B cell (primary cell): ENCODE measurements around the gene NBAS. TPM values are rescaled to one million over a fixed set of nuclear protein-coding genes. Genes with fewer than 3 reads are reported as not detected.

Source experiments
- ATAC-seq: fragments of 200-7000 bp; cut with Tn5 transposase; one replicate; pipeline ENCODE4 v1.10.0; 2021; ENCODE audit warnings: low read depth, mild to moderate bottlenecking, moderate number of reproducible peaks, moderate library complexity
- CTCF ChIA-PET: fragments of 350-600 bp; sonication (Branson Sonifier 250); formaldehyde crosslinking; loops from one replicate; lab custom pipeline; 2021; ENCODE audit warnings: antibody characterized with exemption, inconsistent platforms; lab: Charles Lee
- POLR2A ChIA-PET: fragments of 350-600 bp; sonication (Branson Sonifier 250); formaldehyde crosslinking; loops from one replicate; lab custom pipeline; 2021; ENCODE audit warnings: antibody characterized with exemption; lab: Charles Lee
- DNase-seq: peaks from one replicate; pipeline ENCODE4 v3.0.0; 2013
- H2AFZ ChIP-seq: 2 replicates; pipeline ENCODE4 v1.6.1; 2012; ENCODE audit warnings: mild to moderate bottlenecking, low read depth, low read length; ENCODE audit not compliant: insufficient read depth, poor library complexity, severe bottlenecking
- H3K27ac ChIP-seq, 2 donors: 1 replicate in 1 of 2; 2 replicates in 1 of 2; pipeline ENCODE4 v1.5.1; 2012 to 2013; ENCODE audit warnings: low read length in 2 of 2, mild to moderate bottlenecking in 2 of 2, moderate library complexity in 1 of 2
- H3K27me3 ChIP-seq, 4 experiments: fragments of 200-600 bp in 1 of 4; sonication (generic) in 1 of 4; replicated peaks in 1 of 4; 1 replicate in 2 of 4; 2 replicates in 2 of 4; pipeline versions ENCODE4 v1.6.1 to v1.7.0; 2013 to 2016; ENCODE audit warnings: low read length in 3 of 4, mild to moderate bottlenecking in 2 of 4, mixed read lengths in 1 of 4, moderate library complexity in 1 of 4; ENCODE audit not compliant: insufficient read depth in 4 of 4, control insufficient read depth in 3 of 4; ENCODE audit errors: control extremely low read depth in 1 of 4
- H3K36me3 ChIP-seq, 2 experiments: replicated peaks in 1 of 2; 1 replicate in 1 of 2; 2 replicates in 1 of 2; pipeline versions ENCODE4 v1.6.1 to v1.7.1; 2013; ENCODE audit warnings: low read length in 1 of 2; ENCODE audit not compliant: insufficient read depth in 2 of 2, control insufficient read depth in 1 of 2; ENCODE audit errors: control extremely low read depth in 1 of 2, extremely low read depth in 1 of 2
- H3K4me1 ChIP-seq, 2 donors: fragments of 200-600 bp in 1 of 2; sonication (generic) in 1 of 2; 1 replicate in 1 of 2; 2 replicates in 1 of 2; pipeline versions ENCODE4 v1.5.1 to v1.6.1; 2013 to 2017; ENCODE audit warnings: low read length in 2 of 2; ENCODE audit not compliant: control insufficient read depth in 2 of 2, insufficient read depth in 2 of 2
- H3K4me2 ChIP-seq: replicated peaks from 2 replicates; pipeline ENCODE3; 2012; ENCODE audit warnings: mild to moderate bottlenecking, low read depth, low read length; ENCODE audit not compliant: poor library complexity, severe bottlenecking
- H3K4me3 ChIP-seq, 5 experiments: fragments of 200-600 bp in 1 of 5; sonication (generic) in 1 of 5; 1 replicate in 3 of 5; 2 replicates in 2 of 5; pipeline versions ENCODE4 v1.5.1 to v1.7.0; 2011 to 2016; ENCODE audit warnings: low read length in 4 of 5, mild to moderate bottlenecking in 4 of 5, low read depth in 2 of 5, control low read depth in 1 of 5, moderate library complexity in 1 of 5; ENCODE audit not compliant: insufficient read depth in 1 of 5; ENCODE audit errors: control extremely low read depth in 1 of 5, extremely low read depth in 1 of 5
- H3K79me2 ChIP-seq: fragments of 200-600 bp; sonication (generic); one replicate; pipeline ENCODE4 v1.6.0; 2016; ENCODE audit warnings: low read length; ENCODE audit not compliant: control insufficient read depth, insufficient read depth
- H3K9ac ChIP-seq: fragments of 200-600 bp; sonication (generic); 2 replicates; pipeline ENCODE4 v1.6.1; 2017; ENCODE audit warnings: mild to moderate bottlenecking, low read length, moderate library complexity
- H3K9me3 ChIP-seq, 3 donors: one replicate each; pipeline versions ENCODE4 v1.6.1 to v1.7.1; 2013; ENCODE audit warnings: low read length in 2 of 3; ENCODE audit not compliant: control insufficient read depth in 2 of 3, insufficient read depth in 1 of 3; ENCODE audit errors: control extremely low read depth in 1 of 3
- H4K20me1 ChIP-seq: 2 replicates; pipeline ENCODE4 v1.6.0; 2012; ENCODE audit warnings: mild to moderate bottlenecking, low read length; ENCODE audit not compliant: insufficient read depth, control insufficient read depth, poor library complexity, severe bottlenecking
- H3K27ac Mint-ChIP-seq: one replicate; pipeline ENCODE4 v1.8.0; 2021; ENCODE audit warnings: mixed read lengths
- H3K27me3 Mint-ChIP-seq: one replicate; pipeline ENCODE4 v1.8.0; 2021; ENCODE audit warnings: mixed read lengths
- H3K4me1 Mint-ChIP-seq: one replicate; pipeline ENCODE4 v1.8.0; 2021; ENCODE audit warnings: mixed read lengths
- H3K4me3 Mint-ChIP-seq: one replicate; pipeline ENCODE4 v1.8.0; 2021; ENCODE audit warnings: mixed read lengths
- H3K9me3 Mint-ChIP-seq: one replicate; pipeline ENCODE4 v1.8.0; 2022; ENCODE audit warnings: mixed read lengths; ENCODE audit not compliant: insufficient read depth
- EZH2 ChIP-seq: IDR thresholded peaks from 2 replicates; pipeline ENCODE4 v1.6.1; 2012; ENCODE audit warnings: borderline replicate concordance, low read depth, mild to moderate bottlenecking, moderate library complexity, low read length; ENCODE audit not compliant: insufficient read depth, poor library complexity, severe bottlenecking
- WGBS: methylation state at CpG from one replicate; pipeline ENCODE4 v1.1.5; 2013; ENCODE audit warnings: missing lambda C conversion rate; ENCODE audit not compliant: insufficient coverage; 5-methylcytosine and 5-hydroxymethylcytosine counted together
- intact Hi-C: fragments of 100-400 bp; cut with micrococcal nuclease; formaldehyde crosslinking; loops from one replicate; pipeline ENCODE4 v1.10.0; 2022
- polyA plus RNA-seq: library from polyadenylated mRNA; depleted of rRNA; stranded (reverse); fragments of >200 nt; gene quantifications from 2 replicates; pipeline ENCODE4 v1.2.3, GENCODE V29; 2012
- total RNA-seq, 2 donors: library from RNA; stranded (reverse); fragments of 120-200 nt in 1 of 2; gene quantifications; 1 replicate in 1 of 2; 2 replicates in 1 of 2; pipeline versions ENCODE4 v1.2.3 to v1.2.4, GENCODE V29; 2013 to 2022
- TF ChIP-seq, protein P1 (sequence below): fragments of 200-600 bp; IDR thresholded peaks from one replicate; pipeline ENCODE4 v1.8.0; 2022; ENCODE audit warnings: antibody characterized with exemption, mild to moderate bottlenecking

NBAS gene
- total and polyA plus RNA-seq, 2 donors (not counting 1 experiment from before 2014, with no cell fraction given) = 10.6 to 37.3 TPM

DNA sequence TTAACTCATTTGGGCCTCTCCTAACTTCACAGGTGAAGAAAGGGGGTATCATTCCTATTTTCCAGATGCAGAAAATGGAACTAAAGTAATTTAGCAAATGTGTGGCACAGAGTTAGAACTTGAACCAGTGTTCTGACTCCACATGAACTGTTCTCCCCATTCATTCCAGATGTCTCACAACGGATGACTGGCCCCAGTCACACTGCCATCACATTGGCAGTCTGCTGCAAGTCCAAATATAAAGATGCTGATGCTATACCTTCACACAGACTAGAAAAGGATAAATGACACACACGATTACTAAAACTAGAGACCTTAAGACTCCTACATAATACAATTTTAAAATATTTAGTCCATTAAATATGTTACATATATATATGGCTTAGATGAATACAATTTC, 195.7 kb downstream of the NBAS start:
- no peaks in the 10 kb centered on the region for H4K20me1 ChIP-seq
- DNase-seq = no peak
- no peak overlapping the region for H3K4me2 ChIP-seq
- H3K27me3 ChIP-seq = no peaks in the 10 kb centered on the region
- H3K36me3 ChIP-seq = peaks cover 1 to 9% of the 10 kb centered on the region in 2 experiments
- no peaks in the 10 kb centered on the region for H3K9me3 Mint-ChIP-seq
- peaks cover 12 to 14% of the 10 kb centered on the region in 2 donors for H3K4me1 ChIP-seq
- H3K27ac Mint-ChIP-seq = no peak overlapping the region
- H2AFZ ChIP-seq = no peak overlapping the region
- H3K79me2 ChIP-seq = no peaks in the 10 kb centered on the region
- H3K4me1 Mint-ChIP-seq = peaks cover 25% of the 10 kb centered on the region
- no peak for ATAC-seq
- 83% methylated on average over 1 of the region's 2 CpGs for WGBS
- intact Hi-C loops = no loop called here
- H3K27ac ChIP-seq = no peak overlapping the region
- CTCF ChIA-PET = no interaction called here
- H3K4me3 ChIP-seq = no peak overlapping the region
- no peaks in the 10 kb centered on the region for H3K9me3 ChIP-seq
- H3K27me3 Mint-ChIP-seq = no peaks in the 10 kb centered on the region
- H3K4me3 Mint-ChIP-seq = no peak overlapping the region
- no peak for TF ChIP-seq EZH2
- TF ChIP-seq, protein P1, sequence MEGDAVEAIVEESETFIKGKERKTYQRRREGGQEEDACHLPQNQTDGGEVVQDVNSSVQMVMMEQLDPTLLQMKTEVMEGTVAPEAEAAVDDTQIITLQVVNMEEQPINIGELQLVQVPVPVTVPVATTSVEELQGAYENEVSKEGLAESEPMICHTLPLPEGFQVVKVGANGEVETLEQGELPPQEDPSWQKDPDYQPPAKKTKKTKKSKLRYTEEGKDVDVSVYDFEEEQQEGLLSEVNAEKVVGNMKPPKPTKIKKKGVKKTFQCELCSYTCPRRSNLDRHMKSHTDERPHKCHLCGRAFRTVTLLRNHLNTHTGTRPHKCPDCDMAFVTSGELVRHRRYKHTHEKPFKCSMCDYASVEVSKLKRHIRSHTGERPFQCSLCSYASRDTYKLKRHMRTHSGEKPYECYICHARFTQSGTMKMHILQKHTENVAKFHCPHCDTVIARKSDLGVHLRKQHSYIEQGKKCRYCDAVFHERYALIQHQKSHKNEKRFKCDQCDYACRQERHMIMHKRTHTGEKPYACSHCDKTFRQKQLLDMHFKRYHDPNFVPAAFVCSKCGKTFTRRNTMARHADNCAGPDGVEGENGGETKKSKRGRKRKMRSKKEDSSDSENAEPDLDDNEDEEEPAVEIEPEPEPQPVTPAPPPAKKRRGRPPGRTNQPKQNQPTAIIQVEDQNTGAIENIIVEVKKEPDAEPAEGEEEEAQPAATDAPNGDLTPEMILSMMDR = no peak
- POLR2A ChIA-PET = no interaction called here
- no peak overlapping the region for H3K9ac ChIP-seq

DNA sequence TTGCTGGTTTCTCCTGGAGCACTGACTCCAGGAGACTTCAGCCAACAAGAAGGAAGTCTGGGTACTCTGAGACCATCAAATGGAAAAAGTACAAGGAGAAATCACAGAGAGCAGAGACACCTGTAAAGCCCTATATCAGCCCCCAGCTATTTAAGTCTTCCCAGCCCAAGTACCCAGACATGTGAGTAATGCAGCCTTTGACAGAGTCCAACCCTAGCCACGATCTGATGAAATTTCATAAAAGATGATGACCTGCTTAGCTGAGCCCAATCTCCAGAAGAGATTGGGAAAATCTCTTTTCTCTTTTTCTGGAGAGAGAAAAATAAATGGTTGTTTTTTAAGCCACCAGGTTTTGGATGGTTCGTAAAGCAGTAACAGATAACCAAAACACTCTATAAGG, 196.6 kb downstream of the NBAS start:
- Histone ChIP-seq H3K27me3 (no peaks in the 10 kb centered on the region), H3K9me3 (no peaks in the 10 kb centered on the region), H4K20me1 (no peaks in the 10 kb centered on the region), H3K9ac (no peak overlapping the region), H3K27ac (no peak overlapping the region), H2AFZ (no peak overlapping the region), H3K4me2 (no peak overlapping the region), H3K4me1 (peaks cover 11 to 12% of the 10 kb centered on the region in 2 donors), H3K4me3 (no peak overlapping the region), H3K79me2 (no peaks in the 10 kb centered on the region), H3K36me3 (peaks cover 1 to 11% of the 10 kb centered on the region in 2 experiments)
- WGBS = 100% methylated on average over 1 of the region's 2 CpGs
- Mint-ChIP-seq H3K4me1 (peaks cover 20% of the 10 kb centered on the region), H3K27me3 (no peaks in the 10 kb centered on the region), H3K9me3 (no peaks in the 10 kb centered on the region), H3K27ac (no peak overlapping the region), H3K4me3 (no peak overlapping the region)
- DNase-seq (no peak), ATAC-seq (no peak)
- intact Hi-C loops = no loop called here
- ChIA-PET CTCF (no interaction called here), POLR2A (no interaction called here)
- TF ChIP-seq, protein P1 = no peak
- TF ChIP-seq EZH2 = no peak
